Measurements from ENCODE around the gene UBE2L5.

UBE2L5 gene

DNA sequence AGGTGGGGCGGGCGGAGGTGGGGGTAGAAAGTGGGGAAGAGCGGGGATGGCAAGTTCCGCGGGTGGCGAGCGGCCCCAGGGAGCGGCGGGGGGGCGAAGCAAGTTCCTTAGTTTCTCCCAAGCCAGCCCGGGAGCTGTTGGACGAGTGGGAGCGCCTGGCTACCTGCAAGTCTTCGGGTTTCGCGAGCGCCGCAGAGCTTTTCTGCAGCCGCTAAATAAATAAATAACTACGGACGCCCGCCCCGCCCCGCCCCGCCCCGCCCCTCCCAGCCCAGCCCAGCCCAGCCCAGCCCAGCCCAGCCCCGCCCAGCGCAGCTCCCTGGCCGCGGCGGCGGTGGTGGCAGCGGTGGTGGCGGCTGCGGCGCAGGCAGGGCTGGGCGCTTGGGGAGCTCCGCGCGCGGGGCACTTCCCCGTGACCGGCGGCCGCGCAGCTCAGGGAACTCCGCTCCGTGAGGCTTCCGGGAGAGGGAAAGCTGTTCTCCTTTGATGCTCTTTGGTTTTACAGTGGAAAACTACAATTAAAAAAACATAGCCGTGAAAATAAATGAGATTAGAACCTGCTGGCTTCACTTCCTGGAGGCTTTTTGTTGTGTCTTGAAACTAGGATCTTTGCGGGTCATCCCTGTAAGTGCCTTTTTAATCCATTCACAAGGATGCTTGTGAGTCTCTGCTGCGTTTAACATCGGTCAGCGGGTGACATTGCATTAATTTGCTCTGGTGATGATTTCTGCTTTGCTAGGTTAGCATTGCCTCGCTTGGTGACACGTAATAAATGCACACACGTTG, at the start of gene UBE2L5:
Gene UBE2L5, plus strand, starts transcription at position 440 of the 786 bp plus-strand sequence. CDS start 5,498 bp downstream, outside the sequence.
- DNase-seq = peak; percentile 48

DNA sequence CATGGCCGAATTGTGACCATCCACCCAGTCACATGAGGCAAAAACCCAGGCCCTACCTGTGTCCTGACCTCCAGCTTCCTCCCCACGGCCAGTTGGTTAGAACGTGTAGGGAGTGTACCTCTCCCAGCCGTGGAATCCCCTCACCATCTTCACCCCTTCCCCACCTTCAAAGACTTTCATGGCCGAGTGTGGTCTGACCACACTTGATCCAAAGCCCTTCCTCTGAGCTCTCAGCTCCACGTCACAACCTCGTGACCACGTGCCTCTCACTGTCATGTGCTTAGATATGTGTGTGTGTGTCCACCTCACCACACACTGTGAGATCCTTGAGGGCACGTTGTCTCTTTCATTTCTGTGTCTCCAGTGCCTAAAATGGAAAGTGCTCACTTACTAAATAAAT, 48.6 kb upstream of the UBE2L5 start:
- no peak for DNase-seq

DNA sequence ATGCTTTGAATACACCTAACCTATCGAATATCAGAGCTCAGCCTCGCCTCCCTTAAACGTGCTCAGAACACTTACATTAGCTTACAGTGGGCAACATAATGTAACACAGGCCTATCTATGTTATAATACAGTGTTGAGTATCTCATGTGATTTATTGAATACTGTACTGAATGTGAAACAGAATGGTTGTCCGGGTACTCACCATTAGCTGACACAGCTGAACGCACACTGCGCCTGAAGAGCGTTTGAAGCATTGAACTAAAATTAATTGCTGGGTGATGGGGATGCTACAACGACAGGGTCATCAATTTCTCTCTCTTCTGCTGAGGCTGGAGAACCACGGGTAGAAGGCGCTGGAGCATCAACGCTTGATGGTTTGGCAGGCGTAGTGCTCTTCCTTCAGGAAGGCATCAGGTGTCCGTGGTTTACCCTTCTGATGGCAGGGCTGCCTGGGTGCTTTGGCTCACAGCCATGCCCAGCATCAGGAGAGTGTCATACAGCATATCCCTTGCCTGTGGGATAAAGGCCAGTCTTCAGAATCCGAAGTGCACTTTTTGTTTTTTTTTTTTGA, 46.9 kb upstream of the UBE2L5 start:
- DNase-seq = no peak

DNA sequence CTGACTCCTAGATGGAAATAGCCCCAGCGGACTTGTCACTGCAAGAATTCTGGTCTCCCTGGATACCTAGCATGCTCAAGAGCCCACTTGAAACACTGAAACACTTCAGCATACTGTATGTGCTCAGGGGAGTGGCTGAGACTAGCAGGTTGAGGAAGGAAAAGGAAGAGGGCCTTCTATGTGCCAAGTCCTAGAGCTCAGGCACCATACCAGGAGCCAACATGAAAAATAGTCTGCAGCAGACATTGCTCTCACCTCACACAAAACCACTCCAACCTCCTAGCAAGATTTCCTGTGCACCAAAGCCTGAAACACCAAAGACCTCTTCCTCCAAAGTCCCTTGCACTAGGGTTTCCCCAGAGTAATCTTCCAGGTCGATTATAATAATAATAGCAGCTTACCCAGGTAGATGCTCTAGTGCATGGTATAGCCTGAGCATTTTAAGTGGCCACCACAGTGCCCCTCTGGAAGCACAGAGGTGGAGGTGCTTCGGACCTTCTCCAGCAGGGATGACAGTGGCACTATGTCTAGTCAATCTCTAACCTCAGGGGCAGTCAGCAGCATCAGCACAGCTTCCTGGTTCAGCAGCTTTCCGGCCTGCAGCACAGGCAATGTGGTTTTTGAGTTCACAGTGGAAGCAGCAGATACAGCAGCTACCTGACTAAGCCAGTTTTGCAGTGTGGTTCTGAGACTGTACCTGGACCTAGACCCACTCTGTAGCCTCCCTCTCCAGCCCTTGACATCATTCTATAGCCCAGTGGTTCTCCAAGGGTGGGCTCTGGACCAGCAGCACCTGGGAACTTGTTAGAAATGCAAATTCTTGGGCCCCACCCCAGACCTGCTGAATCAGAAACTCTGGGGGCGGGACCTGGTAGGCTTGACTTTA, 45.6 kb upstream of the UBE2L5 start:
- peak; percentile 54 for DNase-seq

DNA sequence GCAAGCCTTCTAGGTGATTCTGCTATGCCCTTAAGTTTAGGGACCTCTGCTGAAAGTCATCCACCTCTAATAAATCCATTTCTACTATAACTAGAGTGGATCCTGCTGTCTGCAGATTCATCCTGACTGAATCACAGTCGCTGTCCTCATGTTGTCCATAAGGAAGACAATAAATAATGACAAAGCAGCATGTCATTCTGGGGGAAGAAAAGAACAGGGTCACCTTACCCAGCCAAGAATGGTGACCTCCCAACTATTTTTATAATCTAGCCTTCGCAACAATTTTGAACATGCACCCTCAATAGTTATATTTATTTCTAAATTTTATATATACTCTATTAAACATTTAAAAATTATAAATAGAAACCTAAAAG, 45.0 kb upstream of the UBE2L5 start:
- DNase-seq = no peak

DNA sequence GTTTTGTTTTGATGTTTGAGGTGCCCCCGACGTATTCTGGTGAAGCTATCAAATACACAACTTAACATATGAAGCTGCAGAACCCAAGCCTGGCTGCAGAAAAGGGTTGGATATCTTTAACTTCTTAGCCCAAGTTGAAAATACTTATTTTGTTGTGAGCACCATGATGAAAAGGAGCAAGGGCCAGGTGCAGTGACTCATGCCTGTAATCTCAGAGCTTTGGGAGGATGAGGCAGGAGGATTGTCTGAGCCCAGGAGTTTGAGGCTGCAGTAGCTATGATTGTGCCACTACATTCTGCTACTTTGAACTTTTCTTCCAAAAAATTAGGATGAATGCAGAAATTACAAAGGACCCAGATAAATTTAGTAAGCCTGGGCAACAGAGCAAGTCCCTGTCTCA, 44.1 kb upstream of the UBE2L5 start:
- no peak for DNase-seq

DNA sequence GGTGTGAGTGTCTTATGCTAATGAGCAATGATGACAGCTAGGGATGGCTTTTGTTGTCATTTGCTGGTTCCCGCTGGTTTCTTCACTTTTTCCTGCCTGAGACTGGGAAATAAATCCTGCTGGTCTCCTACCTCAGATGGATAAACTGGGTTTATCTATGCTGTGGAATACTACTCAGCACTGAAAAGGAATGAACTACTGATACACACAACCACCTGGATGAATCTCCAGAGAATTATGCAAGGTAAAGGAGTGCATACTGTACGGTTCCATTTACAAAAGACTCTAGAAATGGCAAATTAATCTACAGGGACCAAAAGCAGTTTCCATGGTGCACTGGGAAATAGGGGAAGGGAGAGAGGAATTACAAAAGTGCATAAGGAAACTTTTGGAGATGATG, 41.2 kb upstream of the UBE2L5 start:
- DNase-seq = no peak

DNA sequence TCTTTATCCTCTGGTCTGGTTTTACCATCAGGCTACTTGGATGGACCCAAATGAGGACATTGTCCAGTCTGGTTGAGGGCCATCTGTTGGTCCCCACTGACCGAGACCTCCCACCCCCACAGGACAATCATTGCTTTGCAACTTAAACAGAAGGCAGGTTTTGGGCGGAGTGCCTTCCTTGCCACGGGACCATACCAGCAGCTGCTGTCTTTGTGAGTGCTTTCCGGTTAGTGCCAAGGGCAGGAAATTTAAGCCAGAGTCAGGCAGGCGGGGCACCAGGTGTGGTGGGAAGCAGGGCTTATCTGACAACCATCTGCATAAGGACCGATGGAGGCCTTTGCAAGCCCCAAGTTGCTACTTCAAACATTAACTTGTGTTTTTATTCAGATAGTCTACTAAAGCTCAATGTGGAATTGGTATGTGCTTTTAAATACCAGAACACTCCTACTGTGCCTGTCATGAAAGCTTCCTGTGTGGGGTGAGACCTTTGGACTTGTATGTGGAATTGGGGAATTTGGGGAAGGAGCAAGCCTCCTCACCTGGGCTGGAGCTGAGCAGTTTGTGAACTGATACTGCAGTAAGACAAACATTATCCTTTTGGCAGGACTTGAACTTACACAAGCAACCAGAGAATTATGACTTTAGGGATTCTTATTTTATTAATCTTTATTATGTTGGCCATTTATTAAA, 39.3 kb upstream of the UBE2L5 start:
- DNase-seq = no peak

DNA sequence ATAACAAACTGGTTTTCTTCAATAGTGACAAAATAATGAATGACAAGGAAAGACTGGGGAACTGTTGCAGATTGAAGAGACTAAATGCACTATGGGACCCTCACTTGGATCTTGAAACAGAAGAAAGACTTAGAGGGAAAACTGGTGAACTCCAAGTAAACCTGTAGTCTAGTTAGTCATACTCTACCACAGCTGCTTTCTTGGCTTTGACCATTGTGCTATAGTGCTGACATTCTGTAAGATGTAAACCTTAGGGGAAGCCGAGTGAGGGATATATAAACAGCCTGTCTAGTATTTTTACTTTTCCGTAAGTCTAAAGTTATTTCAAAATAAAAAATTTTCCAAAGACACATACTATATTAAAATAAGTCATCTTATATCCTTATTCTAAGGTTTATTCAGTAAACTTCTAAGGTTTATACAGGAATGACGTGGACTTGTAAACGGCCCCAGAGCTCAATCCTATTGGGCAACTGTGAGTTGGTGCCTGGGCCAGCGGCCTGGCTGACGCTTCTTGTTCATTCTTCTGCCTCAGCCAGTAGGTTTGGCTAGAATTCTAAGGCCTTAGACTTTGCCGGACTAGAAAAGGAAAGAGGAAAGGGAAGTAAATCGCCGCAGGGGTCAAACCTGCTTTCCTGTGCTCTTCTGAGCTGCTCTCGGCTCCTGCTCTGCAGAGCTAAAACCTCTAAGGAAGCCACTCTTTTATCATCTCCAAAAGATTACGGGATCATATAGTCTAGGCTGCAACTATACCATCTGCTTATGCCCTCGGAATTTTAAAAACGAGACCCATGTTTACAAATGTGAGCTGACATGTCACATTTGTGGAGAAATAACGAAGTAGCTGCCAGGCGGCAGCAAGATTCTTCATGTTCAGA, 33.6 kb upstream of the UBE2L5 start:
- no peak for DNase-seq

DNA sequence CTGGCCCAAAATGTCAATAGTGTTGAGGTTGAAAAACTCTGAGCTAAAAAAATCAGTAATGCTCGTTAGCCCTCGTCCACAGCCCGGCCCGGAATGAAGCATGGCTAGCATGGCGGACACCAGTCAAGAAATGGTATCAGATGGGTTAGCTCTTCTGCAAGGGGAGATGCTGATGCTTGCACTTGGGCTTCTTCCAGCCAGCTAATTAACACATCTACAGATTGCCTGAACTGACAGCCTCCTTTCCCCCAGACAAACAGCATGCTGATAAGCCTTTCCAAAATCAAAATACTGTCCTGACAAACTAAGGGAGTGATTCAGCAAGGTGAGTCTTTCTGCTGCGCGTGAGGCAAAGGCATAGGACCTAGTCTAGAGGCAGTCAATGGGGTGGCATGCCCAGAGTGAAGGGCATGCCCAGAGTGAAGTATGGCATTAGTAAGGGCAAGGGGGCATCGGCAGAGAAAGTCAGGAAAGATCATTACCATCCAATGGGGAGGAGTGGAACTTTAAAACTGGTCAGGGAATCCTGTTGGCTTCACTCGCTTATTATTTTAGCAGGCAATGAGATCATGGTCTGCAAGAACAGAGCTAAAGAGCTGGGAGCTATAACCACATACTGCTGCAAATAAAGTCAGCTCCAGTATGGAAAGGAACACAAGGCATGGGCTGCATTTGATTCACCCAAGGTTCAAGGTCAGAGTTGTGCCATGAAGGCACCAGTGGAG, 30.2 kb upstream of the UBE2L5 start:
- DNase-seq = no peak

DNA sequence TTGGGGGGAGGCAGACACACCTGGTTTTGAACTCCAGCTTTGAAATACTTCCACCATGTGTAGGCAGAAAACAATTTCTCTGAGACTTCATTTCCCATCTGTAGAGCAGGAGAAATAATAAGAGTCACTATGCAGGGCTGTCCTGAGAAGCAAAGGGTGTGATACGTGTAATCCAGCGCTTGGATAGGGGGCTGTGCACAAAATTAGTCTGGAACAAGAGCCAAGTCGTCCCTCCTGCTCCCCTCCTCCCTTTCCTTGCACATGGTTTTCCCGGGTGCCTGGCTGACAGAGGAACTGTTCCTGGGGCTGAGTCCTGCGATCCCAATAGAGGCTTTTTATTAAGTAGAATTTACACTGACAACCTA, 29.6 kb upstream of the UBE2L5 start:
- DNase-seq = no peak

DNA sequence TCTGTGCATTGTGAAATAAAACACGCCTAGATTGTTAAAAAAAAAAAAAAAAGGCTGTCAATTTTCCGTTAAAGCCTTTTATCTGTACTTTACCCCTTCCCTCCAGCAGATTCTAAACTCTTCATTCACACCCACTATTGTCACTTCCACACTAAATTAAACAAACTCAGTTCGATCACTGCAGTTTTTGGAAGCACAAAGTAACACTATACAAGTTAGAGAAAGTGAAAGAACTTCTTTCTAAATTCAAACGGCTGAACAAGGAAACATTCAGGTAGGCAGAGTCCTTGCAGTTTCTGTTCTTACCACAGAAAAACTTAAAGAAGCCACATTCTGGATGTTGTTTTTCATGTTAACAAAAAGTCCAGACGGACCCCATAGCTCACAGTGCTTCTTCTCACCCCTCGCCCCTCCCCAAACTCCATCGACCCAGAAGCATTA, 27.5 kb upstream of the UBE2L5 start:
- no peak for DNase-seq

DNA sequence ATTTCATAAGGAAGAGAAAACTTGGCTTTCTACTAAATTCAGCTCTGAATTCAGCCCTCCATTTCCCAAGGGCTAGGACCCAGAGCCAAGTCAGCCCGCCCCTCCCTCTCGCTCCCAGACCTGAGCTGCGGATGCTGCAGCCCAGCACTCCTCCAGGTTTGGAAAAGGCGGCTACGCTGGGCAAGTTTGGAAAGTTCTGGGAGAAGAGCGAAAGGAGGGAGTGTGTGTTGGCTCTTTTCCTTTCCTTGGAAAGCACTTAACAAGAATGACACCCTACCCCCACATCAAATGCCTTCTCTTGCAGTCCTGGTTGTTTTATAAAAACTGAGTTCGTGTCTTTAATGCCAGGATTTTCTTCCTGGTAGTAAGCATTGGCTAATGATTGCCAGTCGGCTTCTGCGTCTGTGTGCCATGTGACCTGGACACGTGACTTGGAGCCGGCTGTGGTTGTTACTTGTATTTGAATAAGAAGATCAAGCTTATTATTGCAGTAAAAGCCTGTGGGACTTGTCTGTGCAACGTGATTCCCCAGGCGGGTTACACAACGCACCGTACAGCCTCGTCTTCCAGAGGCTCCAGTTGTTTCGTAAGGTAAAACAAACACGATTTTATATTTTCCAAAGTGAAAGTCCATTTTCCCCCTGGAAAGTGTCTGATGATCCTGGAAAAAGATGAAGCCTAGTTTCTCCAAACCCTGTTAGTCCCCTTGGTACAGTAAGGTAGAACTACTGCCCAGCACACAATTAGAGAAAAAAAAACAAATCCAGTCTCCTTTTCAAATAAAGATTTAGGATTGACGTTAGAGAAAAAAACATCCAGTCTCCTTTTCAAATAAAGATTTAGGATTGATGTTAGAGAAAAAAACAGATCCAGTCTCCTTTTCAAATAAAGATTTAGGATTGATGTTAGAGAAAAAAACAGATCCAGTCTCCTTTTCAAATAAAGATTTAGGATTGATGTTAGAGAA, 26.8 kb upstream of the UBE2L5 start:
- DNase-seq = peak; percentile 60

DNA sequence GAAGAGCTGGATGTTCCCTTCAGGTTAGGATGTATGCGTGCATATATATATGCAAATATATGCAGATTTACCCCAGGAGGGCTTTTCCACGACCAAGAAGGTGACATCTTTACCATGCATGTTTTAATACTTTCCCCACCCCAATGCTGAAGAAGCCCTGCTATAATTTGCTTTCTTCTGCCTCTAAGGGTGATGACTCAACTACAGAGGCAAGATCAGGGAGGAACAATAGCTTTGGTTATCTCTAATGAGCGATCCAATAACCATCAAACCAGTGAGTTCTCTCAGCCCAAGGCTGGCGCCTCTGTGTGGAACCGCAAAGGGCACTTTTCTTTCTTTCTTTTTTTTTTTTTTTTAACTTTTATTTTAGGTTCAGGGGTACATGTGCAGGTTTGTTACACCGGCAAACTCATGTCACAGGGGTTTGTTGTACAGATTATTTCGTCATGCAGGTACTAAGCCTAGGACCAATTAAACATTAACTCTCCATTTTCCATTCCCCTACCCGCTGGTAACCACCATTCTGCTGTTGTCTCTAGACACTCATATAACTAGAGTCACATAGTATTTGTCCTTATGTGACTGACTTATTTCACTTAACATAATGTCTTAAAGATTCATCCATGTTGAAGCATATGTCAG, 25.7 kb upstream of the UBE2L5 start:
- DNase-seq = no peak

DNA sequence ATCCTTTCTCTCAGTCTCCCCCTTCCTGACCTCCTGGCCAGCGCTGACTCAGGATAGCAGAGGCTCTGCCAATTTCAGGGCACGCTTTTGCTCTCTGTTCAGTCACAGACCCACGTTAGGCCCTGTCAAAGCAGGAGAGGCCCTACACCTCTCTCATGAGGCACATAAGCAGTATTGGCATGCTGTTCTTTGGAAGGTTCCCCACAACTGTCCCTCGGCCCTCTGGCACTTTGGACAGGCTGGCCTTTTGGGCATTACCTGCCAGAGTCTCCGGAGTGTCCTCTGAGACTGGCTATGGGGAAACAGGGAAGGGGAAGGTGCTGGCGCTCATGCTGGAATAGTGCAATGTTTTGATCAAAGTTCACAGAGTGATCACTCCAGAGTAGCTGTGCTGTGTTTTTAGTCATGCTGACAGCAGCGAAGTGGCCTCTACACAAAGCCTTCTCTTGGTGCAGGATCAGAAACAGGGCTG, 23.7 kb upstream of the UBE2L5 start:
- DNase-seq = no peak

DNA sequence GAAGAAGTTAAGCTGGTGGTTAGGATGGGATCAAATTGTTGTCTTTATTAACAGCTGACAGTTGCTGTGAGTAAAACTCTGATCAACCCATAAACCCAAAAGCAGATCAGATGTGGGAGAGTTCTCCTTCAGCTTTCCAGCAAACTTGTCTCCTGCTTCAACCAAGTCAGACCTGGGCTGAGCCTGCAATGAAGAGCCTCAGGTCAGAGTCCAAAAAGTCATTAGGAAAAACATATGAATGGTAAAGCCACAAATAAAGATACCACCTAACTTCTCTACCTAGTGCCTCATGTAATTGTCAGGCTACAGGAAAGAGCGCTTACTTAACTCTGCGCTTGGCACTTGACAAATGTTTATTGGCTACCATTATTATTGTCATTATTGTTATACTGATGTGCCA, 21.9 kb upstream of the UBE2L5 start:
- DNase-seq = no peak

DNA sequence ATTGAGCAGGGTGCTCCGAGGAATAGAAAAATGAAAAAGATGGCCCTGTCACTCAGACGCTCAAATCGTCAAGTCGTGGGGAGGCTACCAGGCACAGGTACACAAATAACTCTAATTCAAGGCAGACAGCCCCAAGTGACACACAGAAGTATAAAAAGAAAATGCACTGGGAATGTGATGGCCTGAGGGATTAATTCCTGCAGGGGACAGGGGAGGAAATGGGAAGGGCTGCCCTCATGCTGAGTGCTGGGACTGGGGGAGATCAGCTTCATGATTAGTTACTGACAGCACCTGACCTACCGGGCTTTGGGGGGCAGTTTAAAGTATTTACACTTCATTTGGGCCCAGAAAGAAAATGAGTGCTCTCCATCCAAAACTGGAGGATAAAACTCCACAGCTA, 20.9 kb upstream of the UBE2L5 start:
- no peak for DNase-seq

DNA sequence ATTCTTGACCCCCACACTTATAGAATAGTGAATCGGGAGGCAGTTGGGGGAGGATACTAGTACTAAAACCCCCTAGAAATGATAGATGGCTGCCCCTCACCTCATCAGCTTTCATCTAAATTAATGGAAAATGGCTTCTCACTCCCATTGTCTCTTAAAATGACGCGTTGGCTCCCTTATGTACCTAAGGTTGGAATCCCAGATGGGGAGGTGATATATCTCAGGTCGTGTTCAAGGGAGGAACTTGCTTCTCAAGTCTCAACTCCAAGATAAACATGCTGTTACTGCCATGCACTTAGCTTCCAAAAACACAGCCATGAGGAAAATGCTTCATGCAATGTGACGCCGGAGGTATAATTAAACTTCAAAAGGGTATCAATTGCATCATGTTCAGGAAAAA, 18.8 kb upstream of the UBE2L5 start:
- DNase-seq = no peak

DNA sequence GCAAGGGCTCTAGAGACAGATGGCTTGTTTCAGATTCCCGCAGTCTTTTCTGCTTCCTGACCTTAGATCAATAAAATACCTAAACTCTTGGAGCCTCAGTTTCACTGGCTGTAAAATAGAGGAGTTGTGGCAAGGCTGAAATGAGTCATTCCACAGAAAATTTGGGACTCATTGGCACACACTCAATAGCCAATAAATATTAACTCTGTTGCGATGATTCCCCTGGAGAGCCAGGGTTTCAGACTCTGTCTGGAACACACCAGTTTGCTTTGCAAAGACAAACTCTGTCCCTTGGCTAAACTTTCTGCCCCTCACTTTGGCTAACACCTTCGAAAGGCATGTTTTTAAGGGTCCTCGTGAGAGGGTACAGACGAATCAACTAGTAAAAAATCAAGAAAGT, 18.1 kb upstream of the UBE2L5 start:
- no peak for DNase-seq

Data from activated CD8-positive, alpha-beta memory T cell treated with anti-CD3 and anti-CD28 coated beads, Interleukin-2, amount 50 U/mL, for 4 hours (primary cell).